GM23338 (cell line): ENCODE measurements around the gene C2orf49. TPM values are rescaled to one million over a fixed set of nuclear protein-coding genes. Genes with fewer than 3 reads are reported as not detected.

Experiments used
- ATAC-seq: fragments of 200-7000 bp; cut with Tn5 transposase; 3 replicates; pipeline ENCODE4 v1.9.1; 2020
- DNase-seq: peaks from one replicate; pipeline ENCODE4 v3.0.0-alpha.2; 2015; ENCODE audit warnings: low spot score
- H2AFZ ChIP-seq: fragments of 200-600 bp; sonication (generic); 2 replicates; pipeline ENCODE4 v1.8.0; 2016; ENCODE audit warnings: antibody characterized with exemption, mild to moderate bottlenecking, moderate library complexity
- H3F3A ChIP-seq: fragments of 200-600 bp; sonication (generic); replicated peaks from 2 replicates; pipeline ENCODE4 v1.8.0; 2017; ENCODE audit warnings: antibody characterized with exemption, mixed run types, low read depth
- H3K27ac ChIP-seq: fragments of 200-600 bp; sonication (generic); 2 replicates; pipeline ENCODE4 v1.6.1; 2016; ENCODE audit warnings: low read depth
- H3K27me3 ChIP-seq: fragments of 200-600 bp; sonication (generic); 2 replicates; pipeline ENCODE4 v1.8.0; 2016; ENCODE audit warnings: mild to moderate bottlenecking, mixed run types, moderate library complexity; ENCODE audit not compliant: insufficient read depth
- H3K36me3 ChIP-seq: fragments of 200-600 bp; sonication (generic); 2 replicates; pipeline ENCODE4 v1.8.0; 2016; ENCODE audit warnings: mild to moderate bottlenecking; ENCODE audit not compliant: insufficient read depth
- H3K4me1 ChIP-seq: fragments of 200-600 bp; sonication (generic); 2 replicates; pipeline ENCODE4 v1.8.0; 2016; ENCODE audit warnings: mild to moderate bottlenecking, moderate library complexity; ENCODE audit not compliant: insufficient read depth
- H3K4me2 ChIP-seq: fragments of 200-600 bp; sonication (generic); 2 replicates; pipeline ENCODE4 v1.7.1; 2017; ENCODE audit warnings: mixed run types
- H3K4me3 ChIP-seq: fragments of 200-600 bp; sonication (generic); 2 replicates; pipeline ENCODE4 v1.6.1; 2016; ENCODE audit warnings: mixed run types
- H3K79me2 ChIP-seq: fragments of 200-600 bp; sonication (generic); replicated peaks from 2 replicates; pipeline ENCODE4 v1.8.0; 2017; ENCODE audit warnings: mild to moderate bottlenecking; ENCODE audit not compliant: insufficient read depth
- H3K9me2 ChIP-seq: fragments of 200-600 bp; sonication (generic); 2 replicates; pipeline ENCODE4 v1.8.0; 2017; ENCODE audit not compliant: insufficient read depth
- H4K20me1 ChIP-seq: fragments of 200-600 bp; sonication (generic); replicated peaks from 2 replicates; pipeline ENCODE4 v1.8.0; 2017; ENCODE audit warnings: mild to moderate bottlenecking; ENCODE audit not compliant: insufficient read depth
- H3K27ac Mint-ChIP-seq: 2 replicates; pipeline ENCODE4 v1.8.0; 2020; ENCODE audit warnings: inconsistent platforms, mild to moderate bottlenecking, moderate library complexity, mixed read lengths
- H3K27me3 Mint-ChIP-seq: 3 replicates; pipeline ENCODE4 v1.8.0; 2022; ENCODE audit warnings: low read depth, mild to moderate bottlenecking, moderate library complexity, mixed read lengths, inconsistent platforms; ENCODE audit not compliant: insufficient read depth, poor library complexity
- H3K36me3 Mint-ChIP-seq: 3 replicates; pipeline ENCODE4 v1.8.0; 2021; ENCODE audit warnings: low read depth, mild to moderate bottlenecking, inconsistent platforms, moderate library complexity, mixed read lengths
- H3K4me1 Mint-ChIP-seq: 3 replicates; pipeline ENCODE4 v1.8.0; 2020; ENCODE audit warnings: mild to moderate bottlenecking, inconsistent platforms, mixed read lengths
- H3K4me3 Mint-ChIP-seq: 3 replicates; pipeline ENCODE4 v1.8.0; 2021; ENCODE audit warnings: moderate library complexity, mild to moderate bottlenecking, inconsistent platforms, mixed read lengths
- H3K9me3 Mint-ChIP-seq: 3 replicates; pipeline ENCODE4 v1.8.0; 2020; ENCODE audit warnings: moderate library complexity, mild to moderate bottlenecking, inconsistent platforms, mixed read lengths
- ZNF462 ChIP-seq: fragments of 250-450 bp; sonication (Bioruptor Pico); IDR thresholded peaks from 2 replicates; pipeline ENCODE4 v1.5.0; 2020; ENCODE audit warnings: mild to moderate bottlenecking, moderate library complexity
- polyA plus RNA-seq: library from polyadenylated mRNA; unstranded; fragments of >200 nt; fragmentation: Nextera tagmentation; extraction: Ambion mirVana; gene quantifications from 2 replicates; pipeline ENCODE4 v1.2.1, GENCODE V29; 2016
- total RNA-seq: library from RNA; depleted of rRNA; stranded (reverse); fragments of >200 nt; shearing (Covaris generic); gene quantifications from 2 replicates; pipeline ENCODE4 v1.2.3, GENCODE V29; 2014
- TF ChIP-seq, protein P1 (sequence below), 2 experiments: fragments of 200-600 bp in 1 of 2; sonication (generic) in 1 of 2; conservative IDR thresholded peaks; 2 replicates each; pipeline versions ENCODE4 v1.5.1 to v1.6.1; 2016 to 2017; ENCODE audit warnings: antibody characterized with exemption in 2 of 2, low read depth in 2 of 2, mild to moderate bottlenecking in 2 of 2, moderate library complexity in 1 of 2
- TF ChIP-seq, protein P2 (sequence below): IDR thresholded peaks from one replicate; pipeline ENCODE4 v1.6.1; 2018; ENCODE audit warnings: antibody characterized with exemption; ENCODE audit not compliant: unreplicated experiment

Gene C2orf49
- total and polyA plus RNA-seq, 2 experiments from 2014 or later, result 19.6 to 33.8 TPM

DNA sequence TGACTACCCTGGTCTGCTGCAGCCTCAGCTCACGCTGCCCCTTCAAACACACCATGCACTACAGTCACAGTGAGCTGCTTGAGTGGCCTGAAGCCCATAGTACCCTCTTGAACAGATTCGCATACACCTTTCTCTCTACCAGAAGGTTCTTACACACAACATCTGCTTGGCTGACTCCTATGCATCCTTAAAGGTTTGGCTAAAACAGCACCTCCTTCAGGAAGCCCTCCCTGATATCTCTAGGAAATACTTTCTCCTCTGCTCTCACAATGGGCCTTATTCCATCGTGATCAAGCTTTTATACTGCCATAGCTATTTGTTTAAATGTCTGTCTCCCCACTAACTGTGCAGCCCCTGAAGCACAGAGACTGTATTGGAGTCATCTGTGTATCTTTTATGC lies 39.3 kb upstream of the C2orf49 start:
- Histone ChIP-seq H3K4me1 (no peaks in the 10 kb centered on the region), H3K4me2 (no peak overlapping the region), H3K4me3 (no peak overlapping the region), H3K9me2 (no peaks in the 10 kb centered on the region), H3K36me3 (peaks cover 15% of the 10 kb centered on the region), H3K27me3 (no peaks in the 10 kb centered on the region), H3K27ac (no peak overlapping the region), H2AFZ (no peak overlapping the region), H3F3A (no peaks in the 10 kb centered on the region), H4K20me1 (peaks cover 9% of the 10 kb centered on the region; the same call in 1 of the 2 replicates), H3K79me2 (peaks cover 10% of the 10 kb centered on the region)
- ATAC-seq (no peak), DNase-seq (no peak)
- no peaks in the 10 kb centered on the region for H3K9me3 Mint-ChIP-seq
- TF ChIP-seq, protein P1, sequence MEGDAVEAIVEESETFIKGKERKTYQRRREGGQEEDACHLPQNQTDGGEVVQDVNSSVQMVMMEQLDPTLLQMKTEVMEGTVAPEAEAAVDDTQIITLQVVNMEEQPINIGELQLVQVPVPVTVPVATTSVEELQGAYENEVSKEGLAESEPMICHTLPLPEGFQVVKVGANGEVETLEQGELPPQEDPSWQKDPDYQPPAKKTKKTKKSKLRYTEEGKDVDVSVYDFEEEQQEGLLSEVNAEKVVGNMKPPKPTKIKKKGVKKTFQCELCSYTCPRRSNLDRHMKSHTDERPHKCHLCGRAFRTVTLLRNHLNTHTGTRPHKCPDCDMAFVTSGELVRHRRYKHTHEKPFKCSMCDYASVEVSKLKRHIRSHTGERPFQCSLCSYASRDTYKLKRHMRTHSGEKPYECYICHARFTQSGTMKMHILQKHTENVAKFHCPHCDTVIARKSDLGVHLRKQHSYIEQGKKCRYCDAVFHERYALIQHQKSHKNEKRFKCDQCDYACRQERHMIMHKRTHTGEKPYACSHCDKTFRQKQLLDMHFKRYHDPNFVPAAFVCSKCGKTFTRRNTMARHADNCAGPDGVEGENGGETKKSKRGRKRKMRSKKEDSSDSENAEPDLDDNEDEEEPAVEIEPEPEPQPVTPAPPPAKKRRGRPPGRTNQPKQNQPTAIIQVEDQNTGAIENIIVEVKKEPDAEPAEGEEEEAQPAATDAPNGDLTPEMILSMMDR (conservative IDR thresholded peaks at IDR 0.05; ENCODE audit: low read depth in 2 of 2), result peak in 1 of 2 experiments; percentile 3; a peak in 1 of 4 replicates
- no peak for TF ChIP-seq ZNF462 (CRISPR knock-in tag)
- no peak overlapping the region for H3K27ac Mint-ChIP-seq
- peaks cover 4% of the 10 kb centered on the region for H3K27me3 Mint-ChIP-seq
- H3K4me3 Mint-ChIP-seq, result no peak overlapping the region
- peaks cover 34% of the 10 kb centered on the region for H3K36me3 Mint-ChIP-seq
- H3K4me1 Mint-ChIP-seq, result peaks cover 2% of the 10 kb centered on the region; the same call in 1 of the 3 replicates

- peak; percentile 69 for DNase-seq
- Histone ChIP-seq H3K4me2 (no peak overlapping the region), H2AFZ (no peak overlapping the region), H3K4me1 (no peaks in the 10 kb centered on the region), H3K36me3 (peaks cover 8% of the 10 kb centered on the region; the same call in 1 of the 2 replicates), H3F3A (no peaks in the 10 kb centered on the region), H3K27me3 (no peaks in the 10 kb centered on the region), H3K79me2 (peaks cover 10% of the 10 kb centered on the region), H4K20me1 (peaks cover 5% of the 10 kb centered on the region; the same call in 1 of the 2 replicates), H3K4me3 (no peak overlapping the region), H3K27ac (no peak overlapping the region), H3K9me2 (no peaks in the 10 kb centered on the region)
- peaks cover 2% of the 10 kb centered on the region; the same call in 1 of the 3 replicates for H3K4me1 Mint-ChIP-seq
- peaks cover 3% of the 10 kb centered on the region for H3K27me3 Mint-ChIP-seq
- no peak overlapping the region for H3K27ac Mint-ChIP-seq
- H3K4me3 Mint-ChIP-seq, result no peak overlapping the region
- H3K9me3 Mint-ChIP-seq, result no peaks in the 10 kb centered on the region
- ATAC-seq, result peak; percentile 94
- H3K36me3 Mint-ChIP-seq, result peaks cover 27% of the 10 kb centered on the region
- TF ChIP-seq, protein P2, sequence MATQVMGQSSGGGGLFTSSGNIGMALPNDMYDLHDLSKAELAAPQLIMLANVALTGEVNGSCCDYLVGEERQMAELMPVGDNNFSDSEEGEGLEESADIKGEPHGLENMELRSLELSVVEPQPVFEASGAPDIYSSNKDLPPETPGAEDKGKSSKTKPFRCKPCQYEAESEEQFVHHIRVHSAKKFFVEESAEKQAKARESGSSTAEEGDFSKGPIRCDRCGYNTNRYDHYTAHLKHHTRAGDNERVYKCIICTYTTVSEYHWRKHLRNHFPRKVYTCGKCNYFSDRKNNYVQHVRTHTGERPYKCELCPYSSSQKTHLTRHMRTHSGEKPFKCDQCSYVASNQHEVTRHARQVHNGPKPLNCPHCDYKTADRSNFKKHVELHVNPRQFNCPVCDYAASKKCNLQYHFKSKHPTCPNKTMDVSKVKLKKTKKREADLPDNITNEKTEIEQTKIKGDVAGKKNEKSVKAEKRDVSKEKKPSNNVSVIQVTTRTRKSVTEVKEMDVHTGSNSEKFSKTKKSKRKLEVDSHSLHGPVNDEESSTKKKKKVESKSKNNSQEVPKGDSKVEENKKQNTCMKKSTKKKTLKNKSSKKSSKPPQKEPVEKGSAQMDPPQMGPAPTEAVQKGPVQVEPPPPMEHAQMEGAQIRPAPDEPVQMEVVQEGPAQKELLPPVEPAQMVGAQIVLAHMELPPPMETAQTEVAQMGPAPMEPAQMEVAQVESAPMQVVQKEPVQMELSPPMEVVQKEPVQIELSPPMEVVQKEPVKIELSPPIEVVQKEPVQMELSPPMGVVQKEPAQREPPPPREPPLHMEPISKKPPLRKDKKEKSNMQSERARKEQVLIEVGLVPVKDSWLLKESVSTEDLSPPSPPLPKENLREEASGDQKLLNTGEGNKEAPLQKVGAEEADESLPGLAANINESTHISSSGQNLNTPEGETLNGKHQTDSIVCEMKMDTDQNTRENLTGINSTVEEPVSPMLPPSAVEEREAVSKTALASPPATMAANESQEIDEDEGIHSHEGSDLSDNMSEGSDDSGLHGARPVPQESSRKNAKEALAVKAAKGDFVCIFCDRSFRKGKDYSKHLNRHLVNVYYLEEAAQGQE, result no peak
- TF ChIP-seq, protein P1 (conservative IDR thresholded peaks at IDR 0.05; ENCODE audit: low read depth in 2 of 2), result peak; percentile 33 to 50
These were observed 38.0 kb upstream of the C2orf49 start for GRCh38 chr2:105299290-105299689.
